Dermis blood vessel endothelial cell (primary cell): Measurements from ENCODE around the gene POLQ. TPM values are rescaled to one million over a fixed set of nuclear protein-coding genes. Genes with fewer than 3 reads are reported as not detected.
"Not testable (repeated sequence)": the region's sequence is repeated elsewhere in the genome, so short reads cannot be mapped to it uniquely, and the experiment has no call there.

Source experiments
- DNase-seq: peaks from one replicate; pipeline ENCODE4 v3.0.0; 2010
- total RNA-seq: library from RNA; depleted of rRNA; stranded (reverse); fragments of >200 nt; gene quantifications from 2 replicates; pipeline ENCODE4 v1.2.3, GENCODE V29; 2014

POLQ gene
- total RNA-seq, 1 donor from 2014 or later, result 3.9 TPM

GRCh38 chr3:121508389-121508788 is 37.4 kb downstream of the POLQ start:
- no peak for DNase-seq

DNA sequence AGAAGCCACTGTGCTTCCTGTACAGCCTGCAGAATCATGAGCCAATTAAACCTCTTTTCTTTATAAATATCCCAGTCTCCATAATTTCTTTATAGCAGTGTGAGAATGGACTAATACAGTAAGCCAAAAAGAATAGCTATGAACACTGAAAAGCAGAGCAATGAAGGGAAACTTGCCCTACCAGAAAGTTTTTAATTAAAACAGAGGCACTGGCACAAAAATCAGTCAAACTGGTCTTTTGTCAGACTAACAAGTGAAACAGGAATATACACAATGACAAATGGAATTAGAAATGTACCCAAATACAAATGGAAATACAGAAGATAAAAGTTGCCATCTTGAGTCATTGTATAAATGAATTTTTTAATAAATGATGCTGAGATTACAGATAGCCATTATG is 40.5 kb downstream of the POLQ start:
- no peak for DNase-seq

DNA sequence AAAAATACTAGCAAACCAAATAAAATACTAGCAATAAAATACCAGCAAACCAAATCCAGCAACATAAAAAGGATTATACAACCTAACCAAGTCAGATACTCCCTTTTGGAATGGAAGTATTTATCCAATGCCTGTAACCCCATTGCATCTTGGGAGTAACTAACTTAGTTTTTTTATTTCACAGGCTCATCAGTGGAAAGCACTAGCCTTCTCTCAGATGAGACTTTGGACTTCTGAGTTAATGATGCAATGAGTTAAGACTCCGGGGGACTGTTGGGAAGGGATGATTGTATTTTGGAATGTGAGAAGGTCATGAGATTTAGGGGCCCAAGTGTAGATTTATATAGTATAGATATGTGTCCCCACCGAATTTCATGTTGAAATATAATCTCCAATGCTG is 41.2 kb downstream of the POLQ start:
- DNase-seq, result no peak

DNA sequence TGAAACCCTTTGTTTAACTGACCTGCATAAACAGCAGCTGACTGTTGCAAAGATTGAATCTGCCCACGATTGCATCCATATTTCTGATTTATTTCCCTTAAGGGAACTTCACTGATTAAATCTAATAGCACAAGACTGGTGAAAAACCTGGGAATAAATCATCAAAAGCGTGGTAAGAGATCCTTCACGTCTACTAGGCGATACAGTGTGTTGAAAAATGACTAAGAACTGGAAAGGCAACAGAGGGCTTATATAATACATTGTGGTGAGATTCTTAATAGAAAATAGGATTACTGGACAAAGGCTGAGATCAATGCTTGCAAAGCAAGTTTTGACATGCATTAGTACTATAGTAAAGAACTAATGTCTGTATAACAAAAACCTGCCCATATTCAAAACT is 49.0 kb downstream of the POLQ start:
- no peak for DNase-seq

DNA sequence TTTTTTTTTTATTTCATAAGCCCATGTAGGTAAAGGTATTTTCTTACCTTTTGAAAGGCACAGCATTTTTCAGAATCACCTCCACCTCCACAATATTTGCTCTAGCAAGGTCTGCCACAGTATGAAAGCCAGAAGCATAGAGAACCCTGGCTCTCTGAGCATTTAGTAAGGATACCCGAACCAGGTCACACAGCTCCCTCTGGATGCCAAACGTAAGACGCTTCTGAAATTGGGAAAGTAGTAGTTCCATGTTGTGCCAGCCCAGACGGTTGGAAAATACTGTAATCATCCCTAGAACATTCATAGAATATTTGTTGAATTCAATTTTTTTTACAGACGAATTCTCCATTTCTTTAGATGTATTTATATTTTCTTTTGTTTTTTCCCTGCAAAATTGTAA is 52.4 kb downstream of the POLQ start:
- no peak for DNase-seq

GRCh38 chr3:121491683-121492320 is 54.0 kb downstream of the POLQ start:
- DNase-seq, result no peak

DNA sequence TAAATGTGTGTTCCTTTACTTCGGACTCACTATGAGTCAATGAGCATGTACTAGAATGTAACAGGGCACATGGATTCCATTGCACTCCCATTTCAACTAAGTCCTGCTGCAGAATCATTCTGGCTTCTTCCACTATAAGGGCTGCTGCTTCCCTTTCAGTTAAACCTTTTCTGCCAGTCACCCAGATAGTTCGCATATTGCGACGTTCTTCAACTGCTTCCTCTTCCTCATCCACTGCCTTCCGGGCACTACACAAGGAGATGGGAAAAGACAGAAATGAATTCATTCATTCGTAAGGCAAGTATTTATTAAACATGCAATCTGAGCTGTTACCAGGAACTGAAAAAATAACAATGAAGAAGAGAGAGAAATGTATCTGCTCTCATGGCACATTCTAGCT is 55.6 kb downstream of the POLQ start:
- DNase-seq, result no peak

GRCh38 chr3:121488628-121489027 is 57.2 kb downstream of the POLQ start:
- DNase-seq, result no peak

GRCh38 chr3:121483290-121483689 is 62.5 kb downstream of the POLQ start:
- DNase-seq, result no peak

DNA sequence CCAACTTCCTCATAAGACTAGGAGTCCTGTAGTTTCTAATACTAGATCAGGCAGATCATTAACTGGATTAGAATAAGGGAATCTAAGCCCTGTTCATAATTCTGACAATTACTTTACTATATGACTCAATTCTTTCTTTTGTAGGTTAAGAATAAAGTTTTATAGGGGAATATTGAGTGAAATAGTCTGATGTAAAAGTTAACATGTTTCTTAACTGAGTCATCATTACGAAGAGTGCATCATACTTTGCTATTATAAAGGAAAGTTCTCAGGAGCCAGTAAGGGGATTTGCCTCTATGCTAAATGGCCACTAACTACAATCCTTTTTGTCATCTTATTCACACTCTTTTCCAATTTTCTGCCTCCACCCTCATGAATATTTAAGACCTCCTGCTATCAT is 63.1 kb downstream of the POLQ start:
- peak; percentile 41 for DNase-seq

GRCh38 chr3:121481106-121481880 is 64.5 kb downstream of the POLQ start:
- DNase-seq, result no peak

DNA sequence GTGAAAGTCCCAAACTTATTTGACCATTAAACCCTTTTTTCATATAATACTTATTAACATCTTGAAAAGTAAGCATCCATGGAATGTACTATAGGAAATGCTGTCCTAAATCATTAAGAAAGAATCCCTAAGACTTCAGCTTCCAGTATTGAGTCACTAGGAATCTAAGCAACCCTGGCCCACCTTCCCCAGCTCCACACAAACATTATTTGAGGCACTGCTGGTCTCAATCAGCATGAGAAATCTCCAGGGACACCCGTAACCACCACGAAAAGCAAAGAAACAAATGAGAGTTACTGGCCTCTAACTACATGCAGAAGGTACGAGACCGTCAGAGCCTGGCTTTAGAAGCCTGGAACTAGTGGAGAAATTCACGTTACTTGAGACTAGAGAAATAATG is 68.2 kb downstream of the POLQ start:
- peak; percentile 40 for DNase-seq

- DNase-seq, result no peak
These were observed 72.8 kb downstream of the POLQ start for GRCh38 chr3:121473001-121473400.

GRCh38 chr3:121467085-121467484 is 78.7 kb downstream of the POLQ start:
- DNase-seq, result no peak

DNA sequence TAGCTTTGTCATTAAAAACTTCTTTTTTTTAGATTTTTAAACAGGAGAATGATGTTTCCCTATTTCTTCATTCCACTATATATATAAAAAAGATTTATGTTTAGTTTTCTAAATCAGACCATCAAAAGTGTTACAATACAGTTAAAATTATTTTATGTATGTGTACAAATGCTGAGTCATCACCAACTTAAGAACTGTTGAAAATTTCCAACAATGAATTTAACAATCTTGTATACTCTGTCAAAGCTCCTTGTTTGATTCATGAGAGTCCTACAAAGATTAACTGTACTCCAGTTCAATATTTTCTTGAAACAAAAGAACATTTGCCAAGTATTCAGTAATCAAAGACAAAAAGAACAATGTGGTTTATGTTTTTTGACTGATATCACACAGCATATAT is 82.0 kb downstream of the POLQ start:
- DNase-seq, result no peak

DNA sequence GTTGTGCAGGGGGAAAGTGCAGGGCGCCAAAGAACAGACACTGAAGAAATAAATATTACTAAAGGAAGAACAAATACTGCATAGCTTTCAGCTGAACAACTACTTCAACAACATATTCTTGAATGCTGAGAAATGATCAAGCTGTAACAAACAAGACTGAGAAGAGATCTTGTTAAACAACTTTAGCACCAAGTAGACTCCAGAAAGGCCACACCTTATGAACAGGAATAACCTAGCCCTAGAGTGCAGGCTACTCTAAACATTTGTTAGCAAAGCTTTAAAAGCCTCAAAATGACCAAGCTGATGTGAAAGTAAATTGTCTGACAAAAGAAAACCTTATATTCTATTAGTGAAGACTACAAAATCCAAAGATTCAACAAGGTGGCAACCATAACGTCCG is 83.2 kb downstream of the POLQ start:
- no peak for DNase-seq

DNA sequence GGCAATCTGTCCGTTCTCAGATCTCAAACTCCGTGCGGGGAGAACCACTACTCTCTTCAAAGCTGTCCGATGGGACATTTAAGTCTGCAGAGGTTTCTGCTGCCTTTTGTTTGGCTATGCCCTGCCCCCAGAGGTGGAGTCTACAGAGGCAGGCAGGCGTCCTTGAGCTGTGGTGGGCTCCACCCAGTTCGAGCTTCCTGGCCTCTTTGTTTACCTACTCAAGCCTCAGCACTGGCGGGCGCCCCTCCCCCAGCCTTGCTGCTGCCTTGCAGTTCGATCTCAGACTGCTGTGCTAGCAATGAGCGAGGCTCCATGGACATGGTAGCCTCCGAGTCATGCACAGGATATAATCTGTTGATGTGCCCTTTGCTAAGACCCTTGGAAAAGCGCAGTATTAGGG is 94.0 kb downstream of the POLQ start:
- not testable (repeated sequence) for DNase-seq

GRCh38 chr3:121443456-121443855 is 102.3 kb downstream of the POLQ start:
- no peak for DNase-seq

DNA sequence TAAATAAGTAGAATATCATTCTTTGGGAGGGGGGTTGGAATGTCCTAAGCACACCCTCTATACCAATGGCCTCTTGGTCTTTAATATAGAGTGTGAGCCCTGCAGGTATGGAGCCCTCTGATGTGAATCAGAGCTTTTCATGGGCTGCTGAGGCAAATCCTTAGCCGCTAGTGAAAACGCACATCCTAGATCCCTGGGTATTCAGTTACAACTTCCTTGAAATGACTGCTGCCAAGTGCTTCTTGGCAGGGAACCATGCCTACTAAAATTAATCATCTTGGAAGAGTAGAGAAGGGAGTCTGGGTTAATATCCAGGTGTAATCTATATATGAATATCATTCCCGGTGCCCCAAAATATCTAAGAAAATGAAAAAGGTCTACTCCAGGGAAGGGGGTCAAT is 109.1 kb downstream of the POLQ start:
- DNase-seq, result peak; percentile 17

GRCh38 chr3:121436074-121436473 is 109.7 kb downstream of the POLQ start:
- DNase-seq, result no peak

DNA sequence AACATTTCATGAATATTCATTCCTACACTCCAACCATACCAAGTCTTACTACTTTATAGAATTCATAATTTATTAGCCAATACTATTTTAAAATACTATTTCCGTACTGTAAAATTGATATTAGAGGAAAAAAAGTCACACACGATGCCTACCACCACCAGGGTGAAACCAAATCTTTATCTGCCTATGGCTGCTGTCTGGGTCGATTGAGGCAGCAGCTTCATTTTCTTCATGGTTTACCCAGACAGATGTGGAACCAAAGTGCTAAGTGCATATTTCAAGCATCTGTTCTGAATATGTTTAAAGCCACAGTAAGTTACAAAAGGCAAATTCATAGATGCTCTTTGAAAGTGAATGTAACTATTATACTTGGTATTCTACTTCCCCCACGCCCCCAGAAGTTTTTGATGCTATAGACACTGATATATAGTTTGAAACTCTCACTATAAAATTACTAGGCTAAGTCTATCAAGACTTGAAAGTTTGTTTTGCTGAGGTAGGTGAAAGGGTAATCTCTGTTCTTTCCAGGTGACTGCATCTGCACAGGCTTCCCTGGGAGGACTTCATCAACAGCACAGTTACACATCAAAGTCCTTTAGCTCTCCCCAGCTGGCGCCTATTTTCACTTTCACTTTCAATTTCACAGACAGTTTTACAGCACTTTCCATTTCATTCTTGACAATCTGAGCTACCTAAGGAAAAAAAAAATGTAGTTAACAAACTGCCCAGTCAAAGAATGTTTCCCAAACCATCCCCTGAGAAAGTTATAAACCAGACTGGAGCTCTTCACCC is 113.9 kb downstream of the POLQ start:
- DNase-seq, result peak; percentile 68

- DNase-seq, result no peak
These were observed 115.0 kb downstream of the POLQ start for GRCh38 chr3:121430664-121431215.

- no peak for DNase-seq
These were observed 121.2 kb downstream of the POLQ start for GRCh38 chr3:121424549-121424948.
